K562 (cell line): ENCODE measurements around the gene ALPK1. TPM values are rescaled to one million over a fixed set of nuclear protein-coding genes. Genes with fewer than 3 reads are reported as not detected.

Experiments
- ATAC-seq: fragments of 200-7000 bp; cut with Tn5 transposase; 3 replicates; pipeline ENCODE4 v1.9.1; 2020; ENCODE audit warnings: moderate library complexity
- BruUV-seq: library from RNA; stranded (reverse); fragments of 400-500 nt; replicated peaks from 2 replicates; lab custom pipeline; 2021; lab: Mats Ljungman, UMichigan
- CTCF ChIA-PET: fragments of 300-600 bp; formaldehyde crosslinking; extraction: SDS; loops from one replicate; lab custom pipeline; 2021; ENCODE audit warnings: low intra/inter-chr PET ratio; lab: Yijun Ruan, JAX
- POLR2A ChIA-PET: fragments of 300-600, 350-650 bp; sonication (Branson Sonifier 250); formaldehyde crosslinking; extraction: SDS; loops from one replicate; lab custom pipeline; 2021; ENCODE audit warnings: antibody characterized with exemption, inconsistent platforms; lab: Yijun Ruan, JAX
- DNase-seq, 4 experiments: peaks; one replicate each; pipeline versions ENCODE4 v3.0.0 to v3.0.0-alpha.2; 2011 to 2018; ENCODE audit warnings: low spot score in 3 of 4, mixed read lengths in 3 of 4; ENCODE audit errors: extremely low read depth in 1 of 4
- FAIRE-seq: peaks from 2 replicates; lab custom pipeline; 2011; peaks lifted over from hg19 to GRCh38; lab: Jason Lieb, UNC
- H2AFZ ChIP-seq: 2 replicates; pipeline ENCODE4 v1.6.0; 2011; ENCODE audit warnings: low read depth, low read length, control low read depth, inconsistent platforms
- H3K27ac ChIP-seq: fragments of 200-600 bp; 3 replicates; pipeline ENCODE4 v1.8.0; 2011; ENCODE audit warnings: low read depth, mild to moderate bottlenecking, control low read depth, inconsistent platforms, low read length, moderate library complexity, mixed read lengths; ENCODE audit errors: extremely low read depth
- H3K27me3 ChIP-seq, 2 experiments: fragments of 300-600 bp in 1 of 2; 2 replicates in 1 of 2; 3 replicates in 1 of 2; pipeline versions ENCODE4 v1.6.0 to v1.8.0; 2011; ENCODE audit warnings: inconsistent platforms in 2 of 2, low read length in 2 of 2, mild to moderate bottlenecking in 1 of 2, mixed read lengths in 1 of 2, moderate library complexity in 1 of 2; ENCODE audit not compliant: control insufficient read depth in 2 of 2, insufficient read depth in 2 of 2
- H3K36me3 ChIP-seq: fragments of 300-600 bp; 3 replicates; pipeline ENCODE4 v1.8.0; 2011; ENCODE audit warnings: mild to moderate bottlenecking, low read length, inconsistent platforms; ENCODE audit not compliant: control insufficient read depth, insufficient read depth
- H3K4me1 ChIP-seq, 2 experiments: fragments of 200-600 bp in 1 of 2; replicated peaks in 1 of 2; 2 replicates in 1 of 2; 3 replicates in 1 of 2; pipeline versions ENCODE4 v1.5.1 to v1.8.0; 2011; ENCODE audit warnings: inconsistent platforms in 2 of 2, low read length in 2 of 2, mild to moderate bottlenecking in 1 of 2, mixed read lengths in 1 of 2, moderate library complexity in 1 of 2; ENCODE audit not compliant: control insufficient read depth in 2 of 2, insufficient read depth in 2 of 2
- H3K4me2 ChIP-seq: 2 replicates; pipeline ENCODE4 v1.6.1; 2011; ENCODE audit warnings: low read length, control low read depth, inconsistent platforms, mixed read lengths; ENCODE audit not compliant: insufficient read depth
- H3K4me3 ChIP-seq: fragments of 200-600 bp; sonication (generic), shearing (Covaris generic); 2 replicates; pipeline ENCODE4 v1.5.1; 2016; ENCODE audit warnings: control low read depth, inconsistent platforms
- H3K79me2 ChIP-seq: fragments of 200-600 bp; 3 replicates; pipeline ENCODE4 v1.8.0; 2011; ENCODE audit warnings: low read length, inconsistent platforms; ENCODE audit not compliant: control insufficient read depth, insufficient read depth
- H3K9ac ChIP-seq, 2 experiments: 2 replicates each; pipeline versions ENCODE4 v1.6.0 to v1.6.1; 2011; ENCODE audit warnings: low read depth in 2 of 2, low read length in 2 of 2, control low read depth in 1 of 2, inconsistent platforms in 1 of 2, mild to moderate bottlenecking in 1 of 2, mixed read lengths in 1 of 2; ENCODE audit not compliant: insufficient read depth in 1 of 2
- H3K9me1 ChIP-seq: one replicate; pipeline ENCODE4 v1.6.0; 2011; ENCODE audit warnings: inconsistent platforms, mild to moderate bottlenecking, low read length, moderate library complexity; ENCODE audit not compliant: control insufficient read depth, insufficient read depth
- H3K9me3 ChIP-seq: replicated peaks from 2 replicates; pipeline ENCODE4 v1.5.1; 2011; ENCODE audit warnings: low read depth, low read length, inconsistent platforms; ENCODE audit not compliant: control insufficient read depth, insufficient read depth
- H4K20me1 ChIP-seq: replicated peaks from 2 replicates; pipeline ENCODE4 v1.6.1; 2011; ENCODE audit warnings: low read length, inconsistent platforms, mixed read lengths; ENCODE audit not compliant: control insufficient read depth, insufficient read depth
- ARHGAP35 ChIP-seq: fragments of 450-650 bp; IDR thresholded peaks from 2 replicates; pipeline ENCODE4 v1.6.1; 2018; ENCODE audit not compliant: partially characterized antibody
- CHD2 ChIP-seq: IDR thresholded peaks from 2 replicates; pipeline ENCODE4 v1.6.1; 2011; ENCODE audit warnings: low read depth, low read length
- FOXA3 ChIP-seq, 2 experiments: fragments of 450-650 bp in 1 of 2; sonication (generic) in 1 of 2; formaldehyde crosslinking; IDR thresholded peaks in 1 of 2; conservative IDR thresholded peaks in 1 of 2; 2 replicates each; pipeline versions ENCODE4 v1.4.0 to v1.8.0; 2020 to 2022; ENCODE audit warnings: mild to moderate bottlenecking in 2 of 2, missing genetic modification reagents in 1 of 2
- GATAD2A ChIP-seq: fragments of 450-650 bp; IDR thresholded peaks from 2 replicates; pipeline ENCODE4 v1.6.1; 2017
- KDM5B ChIP-seq: fragments of 200-600 bp; sonication (generic); IDR thresholded peaks from 2 replicates; pipeline ENCODE4 v1.6.1; 2012; ENCODE audit warnings: low read depth, mild to moderate bottlenecking, moderate library complexity, low read length, control low read depth, inconsistent platforms; ENCODE audit not compliant: insufficient replicate concordance
- KLF13 ChIP-seq: fragments of 450-650 bp; IDR thresholded peaks from 2 replicates; pipeline ENCODE4 v1.6.1; 2016; ENCODE audit warnings: missing genetic modification characterization, low read depth, mild to moderate bottlenecking, missing compliant biosample characterization, moderate library complexity, borderline replicate concordance
- L3MBTL2 ChIP-seq: fragments of 450-650 bp; IDR thresholded peaks from 2 replicates; pipeline ENCODE4 v1.6.1; 2016; ENCODE audit warnings: mild to moderate bottlenecking, moderate library complexity
- PCBP1 ChIP-seq: fragments of 200-400 bp; formaldehyde crosslinking; IDR thresholded peaks from 2 replicates; pipeline ENCODE4 v1.6.1; 2018; ENCODE audit warnings: mild to moderate bottlenecking, low read depth, low read length; ENCODE audit not compliant: poor library complexity, severe bottlenecking
- PML ChIP-seq: IDR thresholded peaks from 2 replicates; pipeline ENCODE4 v1.6.1; 2012; ENCODE audit warnings: low read length, inconsistent platforms
- RCOR1 ChIP-seq, 2 experiments: IDR thresholded peaks; 2 replicates each; pipeline ENCODE4 v1.6.1; 2012; ENCODE audit warnings: low read depth in 2 of 2, low read length in 2 of 2, borderline replicate concordance in 1 of 2, improper control_type of control experiment in 1 of 2
- SRSF1 ChIP-seq: fragments of 200-400 bp; formaldehyde crosslinking; IDR thresholded peaks from 2 replicates; pipeline ENCODE4 v1.6.1; 2017; ENCODE audit warnings: mild to moderate bottlenecking, low read depth, low read length, moderate library complexity
- TCFL5 ChIP-seq: fragments of 250-450 bp; sonication (Bioruptor Pico); conservative IDR thresholded peaks from 2 replicates; pipeline ENCODE4 v1.6.1; 2021; ENCODE audit warnings: mild to moderate bottlenecking, moderate library complexity, matching md5 sums
- ZNF165 ChIP-seq: fragments of 250-450 bp; sonication (Bioruptor Pico); IDR thresholded peaks from 2 replicates; pipeline ENCODE4 v1.4.0; 2020; ENCODE audit warnings: borderline replicate concordance
- ZNF507 ChIP-seq: conservative IDR thresholded peaks from 2 replicates; pipeline ENCODE4 v1.6.1; 2017; ENCODE audit warnings: missing genetic modification characterization, missing compliant biosample characterization
- WGBS: fragments of 100-300 bp; shearing (Covaris generic); methylation state at CpG from one replicate; pipeline ENCODE4 v1.1.6; 2016; ENCODE audit warnings: low coverage, mixed read lengths; ENCODE audit not compliant: insufficient coverage; ENCODE audit errors: missing lambda C conversion rate; 5-methylcytosine and 5-hydroxymethylcytosine counted together
- in situ Hi-C: fragments of 300-500 bp; cut with MboI; formaldehyde crosslinking; loops from 4 replicates; pipeline ENCODE4 v1.15.0; 2018; ENCODE audit warnings: inconsistent platforms, mixed read lengths
- intact Hi-C: fragments of 100-400 bp; cut with micrococcal nuclease; formaldehyde crosslinking; loops from 2 replicates; pipeline ENCODE4 v1.14.2; 2022
- polyA plus RNA-seq, 8 experiments: library from polyadenylated mRNA; depleted of rRNA in 4 of 8; stranded (reverse) in 5 of 8; unstranded in 3 of 8; fragments of >200 nt; fragmentation: Nextera tagmentation in 2 of 8; fragmentation: Illumina TruSeq in 1 of 8; extraction: Ambion mirVana in 2 of 8; extraction: Trizol in 1 of 8; gene quantifications; 2 replicates each; pipeline versions ENCODE4 v1.2.1 to v1.2.3, GENCODE V29; 2011 to 2014; ENCODE audit warnings: inconsistent platforms in 1 of 8, missing spikeins in 1 of 8
- total RNA-seq, 7 experiments: library from RNA; depleted of rRNA in 6 of 7; stranded (reverse); fragments of >200 nt in 6 of 7; fragmentation: Illumina TruSeq in 2 of 7; extraction: Trizol in 2 of 7; gene quantifications; 2 replicates each; pipeline versions ENCODE4 v1.2.1 to v1.2.3, GENCODE V29; 2011 to 2021; ENCODE audit warnings: low replicate concordance in 1 of 7
- TF ChIP-seq, protein P1 (sequence below): fragments of 150-350 bp; IDR thresholded peaks from 2 replicates; pipeline ENCODE4 v1.6.1; 2014; ENCODE audit warnings: low read depth, mild to moderate bottlenecking, low read length, borderline replicate concordance
- TF ChIP-seq, protein P2 (sequence below), 2 experiments: IDR thresholded peaks; 2 replicates each; pipeline ENCODE4 v1.6.1; 2011; ENCODE audit warnings: borderline replicate concordance in 1 of 2, control low read depth in 1 of 2, low read depth in 1 of 2, low read length in 1 of 2, mild to moderate bottlenecking in 1 of 2, mixed read lengths in 1 of 2, moderate library complexity in 1 of 2; ENCODE audit not compliant: insufficient read depth in 1 of 2, insufficient read length in 1 of 2, poor library complexity in 1 of 2, severe bottlenecking in 1 of 2; ENCODE audit errors: extremely low read depth in 1 of 2

ALPK1 gene
- total and polyA plus RNA-seq, 9 of the 15 experiments (the other 6 are each of a cell fraction or from before 2014, with no cell fraction given) = 2.3 to 6.9 (median 4.6) TPM

GRCh38 chr4:112318239-112319142, 21.3 kb downstream of the ALPK1 start:
- no peak overlapping the region for H3K27ac ChIP-seq
- no peak overlapping the region for H3K4me3 ChIP-seq
- H2AFZ ChIP-seq = no peak overlapping the region
- no TSS peak for BruUV-seq
- H3K9ac ChIP-seq = no peak overlapping the region
- no peak overlapping the region for H3K4me2 ChIP-seq
- no peaks in the 10 kb centered on the region; a peak in 1 of 5 replicates for H3K27me3 ChIP-seq
- WGBS = 10% methylated on average over 5 of the region's 5 CpGs
- no peaks in the 10 kb centered on the region for H3K36me3 ChIP-seq
- no peaks in the 10 kb centered on the region for H3K9me3 ChIP-seq
- TF ChIP-seq TCFL5 (CRISPR knock-in tag) = no peak
- no peak for TF ChIP-seq FOXA3 (CRISPR knock-in tag; conservative IDR thresholded peaks at IDR 0.05 in 1 of 2, IDR thresholded peaks at IDR 0.05 in 1 of 2)
- TF ChIP-seq, protein P1, sequence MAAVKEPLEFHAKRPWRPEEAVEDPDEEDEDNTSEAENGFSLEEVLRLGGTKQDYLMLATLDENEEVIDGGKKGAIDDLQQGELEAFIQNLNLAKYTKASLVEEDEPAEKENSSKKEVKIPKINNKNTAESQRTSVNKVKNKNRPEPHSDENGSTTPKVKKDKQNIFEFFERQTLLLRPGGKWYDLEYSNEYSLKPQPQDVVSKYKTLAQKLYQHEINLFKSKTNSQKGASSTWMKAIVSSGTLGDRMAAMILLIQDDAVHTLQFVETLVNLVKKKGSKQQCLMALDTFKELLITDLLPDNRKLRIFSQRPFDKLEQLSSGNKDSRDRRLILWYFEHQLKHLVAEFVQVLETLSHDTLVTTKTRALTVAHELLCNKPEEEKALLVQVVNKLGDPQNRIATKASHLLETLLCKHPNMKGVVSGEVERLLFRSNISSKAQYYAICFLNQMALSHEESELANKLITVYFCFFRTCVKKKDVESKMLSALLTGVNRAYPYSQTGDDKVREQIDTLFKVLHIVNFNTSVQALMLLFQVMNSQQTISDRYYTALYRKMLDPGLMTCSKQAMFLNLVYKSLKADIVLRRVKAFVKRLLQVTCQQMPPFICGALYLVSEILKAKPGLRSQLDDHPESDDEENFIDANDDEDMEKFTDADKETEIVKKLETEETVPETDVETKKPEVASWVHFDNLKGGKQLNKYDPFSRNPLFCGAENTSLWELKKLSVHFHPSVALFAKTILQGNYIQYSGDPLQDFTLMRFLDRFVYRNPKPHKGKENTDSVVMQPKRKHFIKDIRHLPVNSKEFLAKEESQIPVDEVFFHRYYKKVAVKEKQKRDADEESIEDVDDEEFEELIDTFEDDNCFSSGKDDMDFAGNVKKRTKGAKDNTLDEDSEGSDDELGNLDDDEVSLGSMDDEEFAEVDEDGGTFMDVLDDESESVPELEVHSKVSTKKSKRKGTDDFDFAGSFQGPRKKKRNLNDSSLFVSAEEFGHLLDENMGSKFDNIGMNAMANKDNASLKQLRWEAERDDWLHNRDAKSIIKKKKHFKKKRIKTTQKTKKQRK = no peak
- no peak for TF ChIP-seq PML
- no peak for TF ChIP-seq PCBP1
- no peak for TF ChIP-seq SRSF1
- TF ChIP-seq KDM5B = no peak
- TF ChIP-seq ARHGAP35 = no peak
- TF ChIP-seq KLF13 = no peak
- no peak for TF ChIP-seq L3MBTL2
- no peak for TF ChIP-seq ZNF165 (CRISPR knock-in tag)
- TF ChIP-seq RCOR1 (IDR thresholded peaks at IDR 0.05; ENCODE audit: borderline replicate concordance in 1 of 2, low read depth in 2 of 2, low read length in 2 of 2) = no peak
- no peak for TF ChIP-seq ZNF507 (tag)
- no peak for TF ChIP-seq GATAD2A
- TF ChIP-seq CHD2 = no peak
- TF ChIP-seq, protein P2, sequence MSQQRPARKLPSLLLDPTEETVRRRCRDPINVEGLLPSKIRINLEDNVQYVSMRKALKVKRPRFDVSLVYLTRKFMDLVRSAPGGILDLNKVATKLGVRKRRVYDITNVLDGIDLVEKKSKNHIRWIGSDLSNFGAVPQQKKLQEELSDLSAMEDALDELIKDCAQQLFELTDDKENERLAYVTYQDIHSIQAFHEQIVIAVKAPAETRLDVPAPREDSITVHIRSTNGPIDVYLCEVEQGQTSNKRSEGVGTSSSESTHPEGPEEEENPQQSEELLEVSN (IDR thresholded peaks at IDR 0.05; ENCODE audit: borderline replicate concordance in 1 of 2, extremely low read depth in 1 of 2, insufficient read depth in 1 of 2, insufficient read length in 1 of 2, low read depth in 1 of 2, low read length in 1 of 2, poor library complexity in 1 of 2, severe bottlenecking in 1 of 2) = no peak
- TF ChIP-seq, all 486 proteins: peak for 0
- DNase-seq (no peak), FAIRE-seq (no peak), ATAC-seq (no peak)
- ChIA-PET CTCF (no interaction called here), POLR2A (no interaction called here)
- Histone ChIP-seq H3K4me1 (no peaks in the 10 kb centered on the region), H3K79me2 (no peaks in the 10 kb centered on the region), H3K9me1 (no peaks in the 10 kb centered on the region), H4K20me1 (no peaks in the 10 kb centered on the region)
- in situ Hi-C loops = no loop called here
- intact Hi-C loops = no loop called here
